HUES48 (cell line): ENCODE data around the gene CCDC88A.

Experiments used
- H3K27ac ChIP-seq: one replicate; pipeline ENCODE4 v1.7.0; 2013; ENCODE audit warnings: low read depth, low read length, inconsistent platforms
- H3K27me3 ChIP-seq: 2 replicates; pipeline ENCODE4 v1.6.1; 2013; ENCODE audit warnings: mild to moderate bottlenecking, low read length; ENCODE audit not compliant: control insufficient read depth, insufficient read depth
- H3K36me3 ChIP-seq: 2 replicates; pipeline ENCODE4 v1.6.1; 2013; ENCODE audit warnings: low read length; ENCODE audit not compliant: control insufficient read depth, insufficient read depth
- H3K4me1 ChIP-seq: 2 replicates; pipeline ENCODE4 v1.6.1; 2013; ENCODE audit warnings: mild to moderate bottlenecking, low read length; ENCODE audit not compliant: control insufficient read depth, insufficient read depth
- H3K4me3 ChIP-seq: 2 replicates; pipeline ENCODE4 v1.5.1; 2013; ENCODE audit warnings: mild to moderate bottlenecking, low read depth, low read length
- H3K9ac ChIP-seq: 2 replicates; pipeline ENCODE4 v1.6.1; 2013; ENCODE audit warnings: mild to moderate bottlenecking, low read depth, low read length, moderate library complexity
- H3K9me3 ChIP-seq: 2 replicates; pipeline ENCODE4 v1.6.1; 2013; ENCODE audit warnings: low read length; ENCODE audit not compliant: control insufficient read depth, insufficient read depth

The CCDC88A gene

GRCh38 chr2:55439101-55439397 lies 19.4 kb upstream of the CCDC88A start:
- no peaks in the 10 kb centered on the region for H3K27me3 ChIP-seq
- no peak overlapping the region for H3K4me3 ChIP-seq
- no peaks in the 10 kb centered on the region for H3K36me3 ChIP-seq
- no peaks in the 10 kb centered on the region for H3K4me1 ChIP-seq
- peaks cover 14% of the 10 kb centered on the region for H3K9me3 ChIP-seq
- no peak overlapping the region for H3K9ac ChIP-seq
- no peak overlapping the region for H3K27ac ChIP-seq

- H3K27ac ChIP-seq = no peak overlapping the region
- no peaks in the 10 kb centered on the region for H3K36me3 ChIP-seq
- H3K4me3 ChIP-seq = no peak overlapping the region
- H3K27me3 ChIP-seq = no peaks in the 10 kb centered on the region
- no peak overlapping the region for H3K9ac ChIP-seq
- H3K9me3 ChIP-seq = peaks cover 14% of the 10 kb centered on the region
- H3K4me1 ChIP-seq = no peaks in the 10 kb centered on the region
These were observed 18.9 kb upstream of the CCDC88A start for GRCh38 chr2:55438391-55439100.

DNA sequence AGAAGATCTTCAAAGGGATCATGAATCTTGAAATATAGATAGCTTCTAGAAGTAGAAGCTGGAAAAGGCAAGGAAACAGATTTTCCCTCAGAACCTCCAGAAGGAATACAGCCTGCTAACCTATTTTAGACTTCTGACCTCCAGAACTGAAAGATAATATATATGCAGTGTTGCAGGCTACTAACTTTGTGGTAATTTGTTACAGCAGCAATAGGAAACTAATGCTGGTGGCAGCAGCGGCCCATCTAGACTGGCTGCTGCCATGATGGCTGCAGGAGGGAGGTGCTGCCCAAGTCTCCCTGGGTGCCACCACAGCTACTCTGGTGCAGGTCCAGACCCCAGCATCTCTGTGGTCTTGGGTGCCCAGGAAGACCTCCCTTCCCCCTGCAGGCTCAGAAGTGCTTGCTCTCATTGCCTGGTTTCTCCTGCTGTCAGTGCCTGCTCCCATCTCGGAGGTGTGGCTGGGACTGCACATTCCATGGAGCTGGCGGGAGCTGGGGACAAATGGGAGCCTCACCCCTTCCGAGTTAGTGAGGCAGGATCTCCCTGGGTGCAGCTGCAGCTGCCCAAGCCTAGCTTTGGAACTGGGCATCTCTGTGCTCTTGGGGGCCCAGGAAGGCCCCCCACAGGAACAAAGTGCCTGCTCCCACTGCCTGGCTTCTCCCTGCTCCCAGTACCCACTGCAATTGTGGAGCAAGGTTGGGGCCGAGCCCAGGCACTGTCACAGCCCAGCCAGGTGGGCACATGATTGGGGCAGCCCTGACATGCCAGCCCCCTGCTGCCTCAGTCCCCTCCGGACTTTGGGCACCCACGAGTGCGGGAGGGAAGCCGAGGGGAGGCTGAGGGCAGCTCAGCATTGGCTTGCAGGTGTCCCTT lies 18.1 kb upstream of the CCDC88A start:
- Histone ChIP-seq H3K4me3 (no peak overlapping the region), H3K36me3 (no peaks in the 10 kb centered on the region), H3K27ac (no peak overlapping the region), H3K27me3 (no peaks in the 10 kb centered on the region), H3K9me3 (peaks cover 14% of the 10 kb centered on the region), H3K9ac (no peak overlapping the region), H3K4me1 (no peaks in the 10 kb centered on the region)

DNA sequence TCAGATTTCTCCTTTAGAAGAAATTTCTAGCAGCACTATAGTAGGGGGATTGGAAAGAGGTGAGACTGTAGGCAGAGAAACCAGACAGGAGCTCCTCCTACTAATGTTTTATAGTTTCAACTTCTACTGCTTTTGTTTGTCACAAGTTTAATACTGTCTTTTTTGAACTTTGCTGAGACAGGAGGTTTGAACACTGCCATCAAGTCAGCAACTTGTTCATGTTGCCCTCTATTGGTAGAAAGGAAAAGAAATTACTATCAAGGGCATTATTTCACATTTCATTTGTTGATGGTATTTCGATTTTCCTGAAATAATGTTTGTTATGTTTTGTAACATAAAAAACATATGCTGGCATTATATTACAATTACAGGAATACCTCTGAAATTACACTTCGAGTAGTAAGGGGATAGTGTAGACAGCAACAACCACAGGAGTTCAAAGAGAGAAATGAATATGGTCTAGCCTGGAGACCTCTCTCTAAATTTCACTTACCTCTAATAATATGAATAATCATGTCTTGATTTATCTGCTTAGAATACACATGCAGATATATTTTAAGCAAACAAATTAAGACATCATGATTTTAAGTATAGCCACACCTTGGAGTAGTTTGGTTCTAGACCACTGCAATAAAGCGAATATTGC lies 12.4 kb upstream of the CCDC88A start:
- no peak overlapping the region for H3K27ac ChIP-seq

GRCh38 chr2:55430211-55430975 lies 10.7 kb upstream of the CCDC88A start:
- H3K27me3 ChIP-seq = no peaks in the 10 kb centered on the region
- H3K9ac ChIP-seq = no peak overlapping the region
- H3K4me3 ChIP-seq = no peak overlapping the region
- H3K27ac ChIP-seq = no peak overlapping the region
- H3K9me3 ChIP-seq = no peaks in the 10 kb centered on the region
- H3K4me1 ChIP-seq = no peaks in the 10 kb centered on the region
- H3K36me3 ChIP-seq = no peaks in the 10 kb centered on the region

More for the DNA sequence above, 12.4 kb upstream of the CCDC88A start:
- Histone ChIP-seq H3K36me3 (no peaks in the 10 kb centered on the region), H3K4me1 (no peaks in the 10 kb centered on the region), H3K9me3 (no peaks in the 10 kb centered on the region), H3K4me3 (no peak overlapping the region), H3K9ac (no peak overlapping the region), H3K27me3 (no peaks in the 10 kb centered on the region)

GRCh38 chr2:55428258-55428657 lies 8.6 kb upstream of the CCDC88A start:
- H3K27me3 ChIP-seq = no peaks in the 10 kb centered on the region
- H3K4me3 ChIP-seq = no peak overlapping the region
- H3K27ac ChIP-seq = no peak overlapping the region
- no peak overlapping the region for H3K9ac ChIP-seq
- H3K36me3 ChIP-seq = no peaks in the 10 kb centered on the region
- no peaks in the 10 kb centered on the region for H3K4me1 ChIP-seq
- H3K9me3 ChIP-seq = no peaks in the 10 kb centered on the region

- no peak overlapping the region for H3K9ac ChIP-seq
- H3K27ac ChIP-seq = no peak overlapping the region
- no peaks in the 10 kb centered on the region for H3K27me3 ChIP-seq
These were observed 5.8 kb upstream of the CCDC88A start for GRCh38 chr2:55425431-55425831.

GRCh38 chr2:55422876-55423665 lies 3.4 kb upstream of the CCDC88A start:
- Histone ChIP-seq H3K36me3 (no peaks in the 10 kb centered on the region), H3K9me3 (no peaks in the 10 kb centered on the region), H3K9ac (no peak overlapping the region), H3K4me1 (peaks cover 4% of the 10 kb centered on the region), H3K4me3 (no peak overlapping the region), H3K27me3 (no peaks in the 10 kb centered on the region), H3K27ac (no peak overlapping the region)

More at GRCh38 chr2:55425431-55425831, 5.8 kb upstream of the CCDC88A start:
- peaks cover 3% of the 10 kb centered on the region; the same call in 1 of the 2 replicates for H3K4me1 ChIP-seq
- no peak overlapping the region for H3K4me3 ChIP-seq
- no peaks in the 10 kb centered on the region for H3K9me3 ChIP-seq
- no peaks in the 10 kb centered on the region for H3K36me3 ChIP-seq

DNA sequence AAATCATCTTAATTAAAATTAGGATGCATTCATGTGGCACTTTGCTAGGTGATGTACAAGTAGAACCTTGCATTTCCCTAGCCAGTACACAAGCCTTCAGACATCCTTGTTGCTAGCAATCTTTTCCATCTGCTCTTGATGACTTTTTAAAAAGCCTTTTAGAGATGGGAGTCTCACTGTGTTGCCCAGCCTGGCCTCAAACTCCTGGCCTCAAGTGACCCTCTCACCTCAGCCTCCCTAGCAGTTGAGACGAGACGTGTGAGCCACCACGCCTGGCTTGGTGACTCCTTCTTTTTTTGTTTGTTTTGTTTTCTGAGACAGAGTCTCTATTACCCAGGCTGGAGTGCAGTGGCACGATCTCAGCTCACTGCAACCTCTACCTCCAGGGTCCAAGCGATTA lies 1.7 kb upstream of the CCDC88A start:
- Histone ChIP-seq H3K27me3 (no peaks in the 10 kb centered on the region), H3K4me3 (no peak overlapping the region), H3K4me1 (peaks cover 17% of the 10 kb centered on the region), H3K36me3 (no peaks in the 10 kb centered on the region), H3K27ac (no peak overlapping the region), H3K9me3 (no peaks in the 10 kb centered on the region), H3K9ac (no peak overlapping the region)

GRCh38 chr2:55420871-55421270 lies 1.2 kb upstream of the CCDC88A start:
- no peaks in the 10 kb centered on the region for H3K9me3 ChIP-seq
- no peak overlapping the region for H3K9ac ChIP-seq
- H3K27ac ChIP-seq = no peak overlapping the region
- H3K27me3 ChIP-seq = no peaks in the 10 kb centered on the region
- peaks cover 17% of the 10 kb centered on the region for H3K4me1 ChIP-seq
- no peak overlapping the region; the same call in 1 of the 2 replicates for H3K4me3 ChIP-seq
- no peaks in the 10 kb centered on the region for H3K36me3 ChIP-seq
